ENCODE data around the gene WBP2NL.

The WBP2NL gene

GRCh38 chr22:41976070-41976901, 22.3 kb upstream of the WBP2NL start:
- H3K9ac ChIP-seq (ENCODE audit: low read length), result peak overlapping the region; percentile 80
- H3K27ac ChIP-seq (ENCODE audit: low read length), result no peak overlapping the region
- peaks cover 35% of the 10 kb centered on the region for H3K79me2 ChIP-seq (ENCODE audit: low read length)
- H3K4me3 ChIP-seq (ENCODE audit: low read length), result peak overlapping the region; percentile 96
- peaks cover 55% of the 10 kb centered on the region for H3K4me1 ChIP-seq (ENCODE audit: low read length)
- H3K4me2 ChIP-seq (ENCODE audit: low read length), result peak overlapping the region; percentile 88
- no peak for TF ChIP-seq EZH2phosphoT487 (IDR thresholded peaks at IDR 0.05; ENCODE audit: low read depth)
- TF ChIP-seq CTCF (IDR thresholded peaks at IDR 0.05; ENCODE audit: low read depth, low read length), result no peak
- peaks cover 11% of the 10 kb centered on the region; the same call in 1 of the 2 replicates for H3K27me3 ChIP-seq (ENCODE audit: low read depth, low read length)
- no peaks in the 10 kb centered on the region for H4K20me1 ChIP-seq (ENCODE audit: insufficient read depth, low read length)
- no peaks in the 10 kb centered on the region for H3K9me3 ChIP-seq (ENCODE audit: insufficient read depth, low read length)
- H3K36me3 ChIP-seq (replicated peaks; ENCODE audit: low read depth, low read length), result peaks cover 12% of the 10 kb centered on the region
- peak overlapping the region; percentile 77 for H2AFZ ChIP-seq (ENCODE audit: low read depth, low read length)

GRCh38 chr22:41976961-41977566, 21.5 kb upstream of the WBP2NL start:
- Histone ChIP-seq H3K9ac (ENCODE audit: low read length) (peak overlapping the region; percentile 83), H3K79me2 (ENCODE audit: low read length) (peaks cover 41% of the 10 kb centered on the region), H4K20me1 (ENCODE audit: insufficient read depth, low read length) (no peaks in the 10 kb centered on the region), H3K9me3 (ENCODE audit: insufficient read depth, low read length) (no peaks in the 10 kb centered on the region), H3K27me3 (ENCODE audit: low read depth, low read length) (peaks cover 11% of the 10 kb centered on the region; the same call in 1 of the 2 replicates), H3K4me1 (ENCODE audit: low read length) (peaks cover 55% of the 10 kb centered on the region), H2AFZ (ENCODE audit: low read depth, low read length) (peak overlapping the region; percentile 75; the same call in 1 of the 2 replicates), H3K4me3 (ENCODE audit: low read length) (peak overlapping the region; percentile 96), H3K36me3 (replicated peaks; ENCODE audit: low read depth, low read length) (peaks cover 20% of the 10 kb centered on the region), H3K27ac (ENCODE audit: low read length) (no peak overlapping the region), H3K4me2 (ENCODE audit: low read length) (peak overlapping the region; percentile 100)
- TF ChIP-seq EZH2phosphoT487 (IDR thresholded peaks at IDR 0.05; ENCODE audit: low read depth) (no peak), CTCF (IDR thresholded peaks at IDR 0.05; ENCODE audit: low read depth, low read length) (no peak)

- Histone ChIP-seq H3K79me2 (ENCODE audit: low read length) (peaks cover 41% of the 10 kb centered on the region), H3K27ac (ENCODE audit: low read length) (no peak overlapping the region), H2AFZ (ENCODE audit: low read depth, low read length) (no peak overlapping the region), H3K9ac (ENCODE audit: low read length) (no peak overlapping the region), H3K4me1 (ENCODE audit: low read length) (peaks cover 55% of the 10 kb centered on the region), H3K9me3 (ENCODE audit: insufficient read depth, low read length) (no peaks in the 10 kb centered on the region), H3K4me3 (ENCODE audit: low read length) (no peak overlapping the region), H4K20me1 (ENCODE audit: insufficient read depth, low read length) (no peaks in the 10 kb centered on the region), H3K27me3 (ENCODE audit: low read depth, low read length) (peaks cover 11% of the 10 kb centered on the region; the same call in 1 of the 2 replicates), H3K36me3 (replicated peaks; ENCODE audit: low read depth, low read length) (peaks cover 28% of the 10 kb centered on the region), H3K4me2 (ENCODE audit: low read length) (peak overlapping the region; percentile 100)
- TF ChIP-seq EZH2phosphoT487 (IDR thresholded peaks at IDR 0.05; ENCODE audit: low read depth) (no peak), CTCF (IDR thresholded peaks at IDR 0.05; ENCODE audit: low read depth, low read length) (no peak)
These were observed 19.9 kb upstream of the WBP2NL start for GRCh38 chr22:41978732-41979131.

Measured in OCI-LY3 (cell line).